ENCODE measurements around the gene PACSIN2.

PACSIN2 gene

DNA sequence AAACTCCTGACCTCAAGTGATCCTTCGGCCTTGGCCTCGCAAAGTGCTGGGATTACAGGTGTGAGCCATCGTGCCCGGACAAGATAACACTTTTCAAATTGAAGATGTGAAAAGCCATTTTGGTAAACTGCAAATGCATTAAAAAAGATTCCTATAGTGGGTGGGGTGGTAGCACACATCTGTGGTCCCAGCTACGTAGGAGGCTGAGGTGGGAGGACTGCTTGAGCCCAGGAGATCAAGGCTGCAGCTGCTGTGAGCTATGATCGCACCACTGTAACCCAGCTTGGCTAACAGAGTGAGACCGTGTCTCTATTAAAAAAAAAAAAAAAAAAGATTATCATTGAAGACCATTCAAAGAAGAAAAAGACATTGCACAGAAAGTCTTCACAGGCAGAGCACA, 140.9 kb downstream of the PACSIN2 start:
- TF ChIP-seq, protein P1, sequence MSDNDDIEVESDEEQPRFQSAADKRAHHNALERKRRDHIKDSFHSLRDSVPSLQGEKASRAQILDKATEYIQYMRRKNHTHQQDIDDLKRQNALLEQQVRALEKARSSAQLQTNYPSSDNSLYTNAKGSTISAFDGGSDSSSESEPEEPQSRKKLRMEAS (IDR thresholded peaks at IDR 0.05; ENCODE audit: low read depth, low read length) = no peak
- TF ChIP-seq MYC (IDR thresholded peaks at IDR 0.05; ENCODE audit: low read depth, low read length) (no peak), POLR2A (IDR thresholded peaks at IDR 0.05; ENCODE audit: extremely low read depth, insufficient read length) (no peak)
- TF ChIP-seq, protein P2, sequence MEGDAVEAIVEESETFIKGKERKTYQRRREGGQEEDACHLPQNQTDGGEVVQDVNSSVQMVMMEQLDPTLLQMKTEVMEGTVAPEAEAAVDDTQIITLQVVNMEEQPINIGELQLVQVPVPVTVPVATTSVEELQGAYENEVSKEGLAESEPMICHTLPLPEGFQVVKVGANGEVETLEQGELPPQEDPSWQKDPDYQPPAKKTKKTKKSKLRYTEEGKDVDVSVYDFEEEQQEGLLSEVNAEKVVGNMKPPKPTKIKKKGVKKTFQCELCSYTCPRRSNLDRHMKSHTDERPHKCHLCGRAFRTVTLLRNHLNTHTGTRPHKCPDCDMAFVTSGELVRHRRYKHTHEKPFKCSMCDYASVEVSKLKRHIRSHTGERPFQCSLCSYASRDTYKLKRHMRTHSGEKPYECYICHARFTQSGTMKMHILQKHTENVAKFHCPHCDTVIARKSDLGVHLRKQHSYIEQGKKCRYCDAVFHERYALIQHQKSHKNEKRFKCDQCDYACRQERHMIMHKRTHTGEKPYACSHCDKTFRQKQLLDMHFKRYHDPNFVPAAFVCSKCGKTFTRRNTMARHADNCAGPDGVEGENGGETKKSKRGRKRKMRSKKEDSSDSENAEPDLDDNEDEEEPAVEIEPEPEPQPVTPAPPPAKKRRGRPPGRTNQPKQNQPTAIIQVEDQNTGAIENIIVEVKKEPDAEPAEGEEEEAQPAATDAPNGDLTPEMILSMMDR (IDR thresholded peaks at IDR 0.05; ENCODE audit: low read depth, low read length) = no peak
- DNase-seq (ENCODE audit: low read depth) = no peak
- no peak overlapping the region for H3K4me3 ChIP-seq (ENCODE audit: low read depth, low read length)

DNA sequence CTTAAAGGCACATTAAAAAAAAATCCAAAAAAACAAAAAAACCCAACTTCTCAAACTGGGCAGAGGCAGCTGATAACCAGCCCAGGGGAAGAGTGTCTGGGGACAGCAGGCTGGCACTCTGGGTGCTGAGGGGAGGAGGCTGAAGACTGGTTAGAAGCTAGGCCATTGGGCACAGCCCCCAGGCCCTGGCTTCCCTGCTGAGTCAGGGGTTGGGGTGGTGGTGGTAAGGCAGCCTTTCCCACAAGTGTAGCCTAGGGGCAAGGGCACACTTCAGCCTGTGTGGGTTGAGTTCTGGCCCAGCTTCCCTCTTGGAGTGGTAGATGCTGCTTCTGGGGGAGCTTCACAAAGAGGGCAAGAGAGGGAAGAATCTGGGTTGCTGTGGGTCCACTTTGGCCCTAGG, 141.6 kb downstream of the PACSIN2 start:
- peak; percentile 37 for DNase-seq (ENCODE audit: low read depth)
- H3K4me3 ChIP-seq (ENCODE audit: low read depth, low read length) = no peak overlapping the region

DNA sequence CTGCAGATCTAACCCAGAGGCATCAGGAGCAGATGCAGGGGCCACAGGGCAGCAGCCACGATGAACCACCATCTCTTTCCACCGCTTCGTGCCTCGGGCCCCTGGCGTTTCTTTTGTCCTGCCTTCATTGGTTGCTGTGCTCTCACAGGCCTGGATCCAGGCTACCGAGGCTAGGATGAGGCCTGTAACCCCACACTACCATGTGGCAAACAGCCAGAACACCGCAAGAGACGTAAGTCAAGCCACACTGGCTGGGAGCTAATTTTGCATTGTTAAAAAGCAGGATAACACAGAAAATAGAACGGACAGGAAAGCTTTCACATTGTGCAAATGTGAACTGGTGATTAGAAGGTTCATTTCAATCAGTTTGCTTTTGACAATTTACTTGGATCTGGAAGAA, 142.1 kb downstream of the PACSIN2 start:
- TF ChIP-seq POLR2A (IDR thresholded peaks at IDR 0.05; ENCODE audit: extremely low read depth, insufficient read length) (no peak), MYC (IDR thresholded peaks at IDR 0.05; ENCODE audit: low read depth, low read length) (no peak)
- TF ChIP-seq, protein P1 (IDR thresholded peaks at IDR 0.05; ENCODE audit: low read depth, low read length) = no peak
- TF ChIP-seq, protein P2 (IDR thresholded peaks at IDR 0.05; ENCODE audit: low read depth, low read length) = no peak
- DNase-seq (ENCODE audit: low read depth) = no peak
- H3K4me3 ChIP-seq (ENCODE audit: low read depth, low read length) = no peak overlapping the region

More for the DNA sequence above, 141.6 kb downstream of the PACSIN2 start:
- TF ChIP-seq, protein P2 (IDR thresholded peaks at IDR 0.05; ENCODE audit: low read depth, low read length) = no peak
- TF ChIP-seq, protein P1 (IDR thresholded peaks at IDR 0.05; ENCODE audit: low read depth, low read length) = no peak
- TF ChIP-seq POLR2A (IDR thresholded peaks at IDR 0.05; ENCODE audit: extremely low read depth, insufficient read length) = no peak
- no peak for TF ChIP-seq MYC (IDR thresholded peaks at IDR 0.05; ENCODE audit: low read depth, low read length)

DNA sequence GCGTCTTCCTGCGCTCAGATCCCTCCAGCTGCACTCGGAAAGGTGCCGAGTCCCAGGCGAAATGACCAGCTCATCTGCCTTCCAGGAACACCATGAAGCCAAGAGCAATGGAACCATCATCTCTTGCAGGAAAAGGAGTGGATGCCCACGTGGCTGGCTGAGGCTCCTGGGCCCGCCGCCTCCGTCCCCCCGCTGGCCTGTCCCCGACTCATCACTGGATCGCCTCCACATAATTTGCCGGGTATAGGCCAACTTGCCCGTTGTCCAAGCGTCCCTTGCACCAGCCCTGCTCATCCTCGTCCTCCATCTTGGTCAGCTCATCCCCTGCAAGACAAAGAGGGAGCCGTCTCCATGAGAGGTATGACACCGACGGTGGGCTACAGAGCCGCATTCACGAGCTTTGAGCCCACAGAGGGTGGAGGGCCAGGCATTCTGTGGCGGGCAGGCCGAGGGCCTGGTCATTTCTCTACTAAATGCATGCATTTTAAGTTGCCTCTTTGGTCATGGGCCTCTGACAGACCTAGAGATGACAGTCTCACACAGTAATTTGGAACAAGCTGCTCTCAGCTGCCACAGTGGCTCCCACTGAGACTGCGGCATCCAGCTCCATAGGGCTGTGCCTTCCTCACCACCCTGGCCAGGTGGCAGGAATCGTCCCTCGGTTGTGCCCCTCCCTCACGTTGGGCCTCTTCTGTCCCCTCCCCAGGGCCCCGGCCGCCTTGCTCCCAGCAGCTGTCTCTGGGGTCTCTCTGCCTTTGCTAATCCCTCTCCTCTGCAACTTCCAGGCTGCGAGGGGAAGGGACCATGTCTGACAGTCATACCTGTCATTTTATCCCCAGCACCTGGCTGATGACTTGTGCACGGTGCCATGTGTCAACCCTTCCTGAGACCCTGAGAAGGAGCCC, 143.6 kb downstream of the PACSIN2 start:
- TF ChIP-seq, protein P2 (IDR thresholded peaks at IDR 0.05; ENCODE audit: low read depth, low read length) = no peak
- TF ChIP-seq MYC (IDR thresholded peaks at IDR 0.05; ENCODE audit: low read depth, low read length) (no peak), POLR2A (IDR thresholded peaks at IDR 0.05; ENCODE audit: extremely low read depth, insufficient read length) (no peak)
- TF ChIP-seq, protein P1 (IDR thresholded peaks at IDR 0.05; ENCODE audit: low read depth, low read length) = no peak
- no peak for DNase-seq (ENCODE audit: low read depth)

DNA sequence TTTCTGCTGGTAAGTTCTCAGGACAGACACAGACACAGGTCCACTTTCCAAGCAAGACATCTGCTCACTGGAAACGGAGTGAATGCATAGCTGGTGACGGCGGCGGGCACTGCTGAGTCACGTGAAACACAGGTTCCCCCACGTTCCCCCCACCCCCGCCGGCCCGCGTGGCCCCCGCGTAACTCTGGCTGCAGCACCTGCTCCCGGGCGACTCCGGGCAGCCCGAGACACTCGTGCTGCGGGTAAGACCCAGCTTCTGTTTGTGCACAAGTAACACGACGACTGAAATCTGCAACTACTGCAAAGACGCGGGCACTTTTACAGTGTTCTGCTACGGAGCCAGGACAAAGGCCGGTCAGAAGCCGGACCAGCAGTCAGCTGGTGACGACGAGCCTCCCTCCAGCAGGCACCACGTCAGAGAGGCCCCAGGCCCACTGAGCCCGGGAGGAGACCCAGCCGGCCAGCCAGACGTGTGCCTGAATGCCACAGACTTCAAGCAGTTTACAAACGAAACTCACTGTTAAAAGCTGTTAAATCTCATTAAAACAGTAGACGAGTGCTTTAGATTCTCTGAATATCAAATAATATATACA, 145.0 kb downstream of the PACSIN2 start:
- DNase-seq (ENCODE audit: low read depth) = no peak
- TF ChIP-seq, protein P2 (IDR thresholded peaks at IDR 0.05; ENCODE audit: low read depth, low read length) = no peak
- TF ChIP-seq, protein P1 (IDR thresholded peaks at IDR 0.05; ENCODE audit: low read depth, low read length) = no peak
- TF ChIP-seq POLR2A (IDR thresholded peaks at IDR 0.05; ENCODE audit: extremely low read depth, insufficient read length) (no peak), MYC (IDR thresholded peaks at IDR 0.05; ENCODE audit: low read depth, low read length) (no peak)

More for the DNA sequence above, 143.6 kb downstream of the PACSIN2 start:
- no peak overlapping the region for H3K4me3 ChIP-seq (ENCODE audit: low read depth, low read length)

More for the DNA sequence above, 145.0 kb downstream of the PACSIN2 start:
- H3K4me3 ChIP-seq (ENCODE audit: low read depth, low read length) = no peak overlapping the region
